Testis (tissue), 2 donors: ENCODE results near the gene IFIT2.

Experiments
- CTCF ChIP-seq, 3 experiments: fragments of 450-650 bp in 2 of 3; fragments of 200-600 bp in 1 of 3; sonication (generic) in 1 of 3; IDR thresholded peaks; one replicate each; pipeline ENCODE4 v1.5.1; 2016 to 2019; ENCODE audit warnings: antibody characterized with exemption in 3 of 3, mild to moderate bottlenecking in 2 of 3, moderate library complexity in 1 of 3
- POLR2A ChIP-seq: fragments of 450-650 bp; IDR thresholded peaks from one replicate; pipeline ENCODE4 v1.6.1; 2017; ENCODE audit warnings: antibody characterized with exemption, mild to moderate bottlenecking, moderate library complexity

- TF ChIP-seq CTCF (IDR thresholded peaks at IDR 0.05): no peak
- no peak for TF ChIP-seq POLR2A
These were observed 28.8 kb downstream of the IFIT2 start for GRCh38 chr10:89330537-89331212.
